PC-3 (cell line): ENCODE measurements around the gene FRK. TPM values are rescaled to one million over a fixed set of nuclear protein-coding genes. Genes with fewer than 3 reads are reported as not detected.

Experiments
- ATAC-seq: fragments of 200-7000 bp; cut with Tn5 transposase; 2 replicates; pipeline ENCODE4 v1.9.1; 2020; ENCODE audit warnings: mild to moderate bottlenecking, moderate library complexity
- BruUV-seq: library from RNA; stranded (reverse); fragments of 400-500 nt; replicated peaks from 2 replicates; lab custom pipeline; 2021; lab: Mats Ljungman, UMichigan
- CTCF ChIA-PET: fragments of 300-600 bp; sonication (Branson Sonifier 250); formaldehyde crosslinking; loops from one replicate; lab custom pipeline; 2022; ENCODE audit warnings: antibody characterized with exemption; lab: Charles Lee
- POLR2A ChIA-PET: fragments of 300-600 bp; sonication (Branson Sonifier 250); formaldehyde crosslinking; loops from one replicate; lab custom pipeline; 2022; ENCODE audit warnings: antibody characterized with exemption; ENCODE audit not compliant: unreplicated experiment; lab: Charles Lee
- DNase-seq: peaks from one replicate; pipeline ENCODE4 v3.0.0-alpha.2; 2015
- H2AFZ ChIP-seq: fragments of 300-600 bp; sonication (generic); 2 replicates; pipeline ENCODE4 v1.6.0; 2016; ENCODE audit warnings: antibody characterized with exemption, low read length
- H3F3A ChIP-seq: fragments of 300-600 bp; sonication (generic); one replicate; pipeline ENCODE4 v1.6.0; 2017; ENCODE audit warnings: antibody characterized with exemption, low read length, control low read depth, mild to moderate bottlenecking; ENCODE audit not compliant: unreplicated experiment
- H3K27ac ChIP-seq: fragments of 300-600 bp; sonication (generic); 2 replicates; pipeline ENCODE4 v1.5.1; 2016; ENCODE audit warnings: mild to moderate bottlenecking, low read length
- H3K27me3 ChIP-seq: fragments of 300-600 bp; sonication (generic); 2 replicates; pipeline ENCODE4 v1.6.1; 2016; ENCODE audit warnings: low read length, mixed read lengths
- H3K36me3 ChIP-seq: fragments of 300-600 bp; sonication (generic); 2 replicates; pipeline ENCODE4 v1.6.1; 2016; ENCODE audit warnings: low read depth, mixed run types, low read length, mixed read lengths
- H3K4me1 ChIP-seq: fragments of 300-600 bp; sonication (generic); 2 replicates; pipeline ENCODE4 v1.5.1; 2016; ENCODE audit warnings: low read length; ENCODE audit not compliant: insufficient read depth
- H3K4me2 ChIP-seq: fragments of 300-600 bp; sonication (generic); 2 replicates; pipeline ENCODE4 v1.6.0; 2016; ENCODE audit warnings: low read length
- H3K4me3 ChIP-seq: fragments of 300-600 bp; sonication (generic); 2 replicates; pipeline ENCODE4 v1.5.1; 2016; ENCODE audit warnings: mild to moderate bottlenecking, low read length, mixed read lengths
- H3K79me2 ChIP-seq: fragments of 300-600 bp; sonication (generic); 2 replicates; pipeline ENCODE4 v1.6.1; 2017; ENCODE audit warnings: low read length, mixed read lengths
- H3K9ac ChIP-seq: fragments of 300-600 bp; sonication (generic); 2 replicates; pipeline ENCODE4 v1.6.0; 2016; ENCODE audit warnings: mild to moderate bottlenecking, low read length
- H3K9me2 ChIP-seq: fragments of 300-600 bp; sonication (generic); replicated peaks from 2 replicates; pipeline ENCODE4 v1.6.1; 2016; ENCODE audit warnings: mixed run types, low read length, mixed read lengths
- H3K9me3 ChIP-seq: fragments of 300-600 bp; sonication (generic); 2 replicates; pipeline ENCODE4 v1.6.1; 2016; ENCODE audit warnings: low read length, mixed read lengths
- H4K20me1 ChIP-seq: fragments of 300-600 bp; sonication (generic); 2 replicates; pipeline ENCODE4 v1.6.1; 2016; ENCODE audit warnings: low read length, mixed read lengths
- EZH2 ChIP-seq: fragments of 300-600 bp; sonication (generic); IDR thresholded peaks from one replicate; pipeline ENCODE4 v1.6.1; 2017; ENCODE audit warnings: antibody characterized with exemption, mild to moderate bottlenecking, low read length; ENCODE audit not compliant: unreplicated experiment
- EZH2phosphoT487 ChIP-seq: fragments of 300-600 bp; sonication (generic); IDR thresholded peaks from 2 replicates; pipeline ENCODE4 v1.6.1; 2018; ENCODE audit warnings: mild to moderate bottlenecking, antibody characterized with exemption, low read length, borderline replicate concordance
- intact Hi-C: fragments of 100-400 bp; cut with micrococcal nuclease; formaldehyde crosslinking; loops from 2 replicates; pipeline ENCODE4 v1.9.0; 2023
- total RNA-seq: library from RNA; depleted of rRNA; stranded (reverse); fragments of >200 nt; gene quantifications from 2 replicates; pipeline ENCODE4 v1.2.3, GENCODE V29; 2014
- TF ChIP-seq, protein P1 (sequence below): fragments of 300-600 bp; sonication (generic); conservative IDR thresholded peaks from 2 replicates; pipeline ENCODE4 v1.5.1; 2017; ENCODE audit warnings: antibody characterized with exemption, low read depth, mild to moderate bottlenecking, low read length

FRK gene
- total RNA-seq, 1 experiment from 2014 or later, result 0.66 TPM

DNA sequence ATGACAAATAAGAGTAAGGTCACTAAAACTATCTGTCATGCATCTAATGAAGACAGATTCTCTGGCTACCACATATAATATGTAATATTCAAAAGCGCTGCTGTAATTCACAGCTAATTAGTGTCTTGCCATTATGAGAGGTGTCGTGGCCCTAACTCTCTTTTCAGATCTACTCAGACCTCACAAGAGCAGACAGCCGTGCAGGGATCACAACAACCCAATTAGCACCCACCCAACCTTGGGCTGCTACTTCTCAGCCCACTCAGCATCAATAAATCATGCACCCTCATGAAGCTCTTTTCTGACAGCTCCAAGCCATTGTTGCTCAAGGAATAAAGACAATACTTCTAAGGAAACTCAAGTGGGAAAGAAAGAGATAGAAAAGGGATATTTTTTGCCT lies 61.5 kb downstream of the FRK start:
- Histone ChIP-seq H3K9ac (no peak overlapping the region), H3K9me3 (no peaks in the 10 kb centered on the region), H3F3A (no peaks in the 10 kb centered on the region), H3K36me3 (no peaks in the 10 kb centered on the region), H3K27me3 (no peaks in the 10 kb centered on the region), H3K4me2 (no peak overlapping the region), H3K27ac (no peak overlapping the region), H4K20me1 (no peaks in the 10 kb centered on the region), H3K4me3 (no peak overlapping the region), H3K4me1 (no peaks in the 10 kb centered on the region), H3K9me2 (no peaks in the 10 kb centered on the region), H2AFZ (no peak overlapping the region), H3K79me2 (no peaks in the 10 kb centered on the region)
- CTCF ChIA-PET, result no interaction called here
- ATAC-seq, result no peak
- intact Hi-C loops, result no loop called here
- BruUV-seq, result no TSS peak
- TF ChIP-seq, protein P1, sequence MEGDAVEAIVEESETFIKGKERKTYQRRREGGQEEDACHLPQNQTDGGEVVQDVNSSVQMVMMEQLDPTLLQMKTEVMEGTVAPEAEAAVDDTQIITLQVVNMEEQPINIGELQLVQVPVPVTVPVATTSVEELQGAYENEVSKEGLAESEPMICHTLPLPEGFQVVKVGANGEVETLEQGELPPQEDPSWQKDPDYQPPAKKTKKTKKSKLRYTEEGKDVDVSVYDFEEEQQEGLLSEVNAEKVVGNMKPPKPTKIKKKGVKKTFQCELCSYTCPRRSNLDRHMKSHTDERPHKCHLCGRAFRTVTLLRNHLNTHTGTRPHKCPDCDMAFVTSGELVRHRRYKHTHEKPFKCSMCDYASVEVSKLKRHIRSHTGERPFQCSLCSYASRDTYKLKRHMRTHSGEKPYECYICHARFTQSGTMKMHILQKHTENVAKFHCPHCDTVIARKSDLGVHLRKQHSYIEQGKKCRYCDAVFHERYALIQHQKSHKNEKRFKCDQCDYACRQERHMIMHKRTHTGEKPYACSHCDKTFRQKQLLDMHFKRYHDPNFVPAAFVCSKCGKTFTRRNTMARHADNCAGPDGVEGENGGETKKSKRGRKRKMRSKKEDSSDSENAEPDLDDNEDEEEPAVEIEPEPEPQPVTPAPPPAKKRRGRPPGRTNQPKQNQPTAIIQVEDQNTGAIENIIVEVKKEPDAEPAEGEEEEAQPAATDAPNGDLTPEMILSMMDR, result no peak
- TF ChIP-seq EZH2, result no peak
- TF ChIP-seq EZH2phosphoT487, result no peak
- no peak for DNase-seq
- POLR2A ChIA-PET, result no interaction called here

DNA sequence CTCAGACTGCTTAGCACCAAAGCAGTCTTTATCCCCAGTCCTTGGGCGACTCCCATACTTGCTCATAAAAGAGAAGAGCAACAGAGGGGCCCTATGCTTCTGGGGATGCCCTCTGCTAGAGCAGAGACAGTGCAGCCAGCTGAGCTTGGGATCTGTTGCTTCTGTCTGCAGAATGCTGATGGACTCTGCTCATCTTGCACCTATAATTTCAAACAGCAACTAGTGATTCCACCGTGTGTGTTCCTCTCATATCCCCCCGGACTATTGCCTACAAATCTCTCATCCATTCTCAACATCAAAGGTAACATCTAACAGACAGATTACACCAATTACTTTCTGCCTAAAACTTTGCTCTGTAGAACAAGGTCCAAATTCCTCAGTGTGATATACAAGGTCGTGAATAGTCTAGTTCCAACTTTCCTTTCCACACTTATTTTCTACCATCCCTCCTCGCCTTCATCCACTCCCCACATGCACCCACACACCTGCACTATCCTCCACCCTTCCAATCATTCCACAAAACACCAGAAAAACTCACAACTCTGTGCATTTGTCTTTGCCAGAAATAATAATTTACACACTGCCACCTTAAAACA lies 62.6 kb downstream of the FRK start:
- intact Hi-C loops, result no loop called here
- POLR2A ChIA-PET, result no interaction called here
- BruUV-seq, result no TSS peak

DNA sequence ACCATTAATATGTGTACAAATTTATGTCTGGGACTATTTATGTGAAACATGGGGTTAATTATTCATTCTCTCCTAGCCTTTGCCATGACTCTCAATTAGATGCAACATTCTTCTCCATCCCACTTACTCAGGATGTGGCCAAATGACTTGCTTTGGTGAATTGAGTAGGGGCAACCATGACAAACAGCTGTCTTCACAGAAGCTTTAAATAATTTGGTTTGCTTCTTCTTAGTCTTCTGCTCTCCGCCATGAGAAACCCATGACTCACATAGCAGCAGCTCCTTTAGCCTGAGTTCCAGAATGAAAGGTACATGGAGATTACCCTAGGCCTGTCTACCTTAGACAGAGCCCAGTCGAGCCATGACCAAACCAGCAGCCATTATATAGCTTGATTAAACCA lies 74.7 kb downstream of the FRK start:
- Histone ChIP-seq H3F3A (no peaks in the 10 kb centered on the region), H4K20me1 (no peaks in the 10 kb centered on the region), H3K36me3 (no peaks in the 10 kb centered on the region), H3K79me2 (no peaks in the 10 kb centered on the region), H3K9me3 (no peaks in the 10 kb centered on the region), H2AFZ (no peak overlapping the region), H3K9ac (no peak overlapping the region), H3K4me1 (peaks cover 4% of the 10 kb centered on the region; the same call in 1 of the 2 replicates), H3K4me3 (no peak overlapping the region), H3K27ac (no peak overlapping the region), H3K4me2 (no peak overlapping the region), H3K27me3 (no peaks in the 10 kb centered on the region), H3K9me2 (no peaks in the 10 kb centered on the region)
- no TSS peak for BruUV-seq
- CTCF ChIA-PET, result no interaction called here
- POLR2A ChIA-PET, result interaction anchor here (0.7 kb wide), 1 partner anchor 12 kb away, joined by 4 read pairs; no protein-coding TSS in a partner anchor
- ATAC-seq, result no peak
- no peak for DNase-seq
- TF ChIP-seq, protein P1, result no peak
- TF ChIP-seq EZH2, result no peak
- no peak for TF ChIP-seq EZH2phosphoT487
- intact Hi-C loops, result no loop called here

More for the DNA sequence above, 62.6 kb downstream of the FRK start:
- no peak overlapping the region for H3K4me3 ChIP-seq
- no peaks in the 10 kb centered on the region for H3F3A ChIP-seq
- TF ChIP-seq EZH2 (no peak), EZH2phosphoT487 (no peak)
- TF ChIP-seq, protein P1, result no peak
- H4K20me1 ChIP-seq, result no peaks in the 10 kb centered on the region
- no peak overlapping the region for H2AFZ ChIP-seq
- H3K4me1 ChIP-seq, result no peaks in the 10 kb centered on the region
- H3K27me3 ChIP-seq, result no peaks in the 10 kb centered on the region
- no peaks in the 10 kb centered on the region for H3K9me3 ChIP-seq
- CTCF ChIA-PET, result interaction anchor here (0.6 kb wide), 1 partner anchor 63 kb away, joined by 6 read pairs; no protein-coding TSS in a partner anchor
- no peaks in the 10 kb centered on the region for H3K79me2 ChIP-seq
- no peak overlapping the region for H3K4me2 ChIP-seq
- DNase-seq (no peak), ATAC-seq (no peak)
- no peaks in the 10 kb centered on the region for H3K9me2 ChIP-seq
- no peaks in the 10 kb centered on the region for H3K36me3 ChIP-seq
- H3K27ac ChIP-seq, result no peak overlapping the region
- H3K9ac ChIP-seq, result no peak overlapping the region
